WTC11 (cell line): ENCODE results near the gene PRUNE2. TPM values are rescaled to one million over a fixed set of nuclear protein-coding genes. Genes with fewer than 3 reads are reported as not detected.

Experiments
- ATAC-seq: fragments of 200-7000 bp; cut with Tn5 transposase; 2 replicates; pipeline ENCODE4 v1.10.0; 2021; ENCODE audit warnings: mild to moderate bottlenecking, moderate library complexity
- CTCF ChIA-PET: fragments of 300-600 bp; sonication (Branson Sonifier 250); formaldehyde crosslinking; loops from one replicate; lab custom pipeline; 2021; ENCODE audit warnings: antibody characterized with exemption; lab: Charles Lee
- POLR2A ChIA-PET: fragments of 350-600 bp; sonication (Branson Sonifier 250); formaldehyde crosslinking; loops from one replicate; lab custom pipeline; 2021; ENCODE audit warnings: antibody characterized with exemption; lab: Charles Lee
- DNase-seq: peaks from one replicate; pipeline ENCODE4 v3.0.0; 2021; ENCODE audit warnings: low spot score
- H3K27ac Mint-ChIP-seq: 2 replicates; pipeline ENCODE4 v1.8.0; 2021; ENCODE audit warnings: mixed read lengths
- H3K27me3 Mint-ChIP-seq: 2 replicates; pipeline ENCODE4 v1.8.0; 2021; ENCODE audit warnings: low read depth, mild to moderate bottlenecking, moderate library complexity, mixed read lengths
- H3K36me3 Mint-ChIP-seq: 2 replicates; pipeline ENCODE4 v1.8.0; 2021; ENCODE audit warnings: mixed read lengths
- H3K4me1 Mint-ChIP-seq: 2 replicates; pipeline ENCODE4 v1.8.0; 2022; ENCODE audit warnings: mixed read lengths
- H3K4me3 Mint-ChIP-seq: 2 replicates; pipeline ENCODE4 v1.8.0; 2021; ENCODE audit warnings: mild to moderate bottlenecking, moderate library complexity, mixed read lengths
- H3K9me3 Mint-ChIP-seq: 2 replicates; pipeline ENCODE4 v1.8.0; 2021; ENCODE audit warnings: mixed read lengths
- CBFB ChIP-seq: sonication (generic); formaldehyde crosslinking; IDR thresholded peaks from 2 replicates; pipeline ENCODE4 v1.8.1; 2022; ENCODE audit warnings: mild to moderate bottlenecking, low read depth, missing genetic modification reagents
- CREB1 ChIP-seq: sonication (generic); formaldehyde crosslinking; IDR thresholded peaks from 2 replicates; pipeline ENCODE4 v1.8.0; 2023; ENCODE audit warnings: mild to moderate bottlenecking, missing genetic modification reagents
- CTCF ChIP-seq: fragments of 200-600 bp; IDR thresholded peaks from 2 replicates; pipeline ENCODE4 v1.8.0; 2022; ENCODE audit warnings: antibody characterized with exemption
- ELF4 ChIP-seq: sonication (generic); formaldehyde crosslinking; IDR thresholded peaks from 2 replicates; pipeline ENCODE4 v1.8.1; 2022; ENCODE audit warnings: low read depth, mild to moderate bottlenecking, moderate library complexity, missing genetic modification reagents
- FOXJ3 ChIP-seq: sonication (generic); formaldehyde crosslinking; IDR thresholded peaks from 2 replicates; pipeline ENCODE4 v1.9.0; 2021; ENCODE audit warnings: missing genetic modification reagents, mild to moderate bottlenecking, borderline replicate concordance
- FOXK1 ChIP-seq: sonication (generic); formaldehyde crosslinking; IDR thresholded peaks from 2 replicates; pipeline ENCODE4 v1.8.0; 2022; ENCODE audit warnings: mild to moderate bottlenecking, moderate library complexity, missing genetic modification reagents
- GRHL2 ChIP-seq: fragments of 250-450 bp; sonication (Bioruptor Pico); IDR thresholded peaks from 2 replicates; pipeline ENCODE4 v1.8.0; 2022; ENCODE audit warnings: mild to moderate bottlenecking, moderate library complexity; ENCODE audit not compliant: insufficient replicate concordance, severe bottlenecking
- IRF1 ChIP-seq: sonication (generic); formaldehyde crosslinking; IDR thresholded peaks from 2 replicates; pipeline ENCODE4 v1.8.0; 2023; ENCODE audit warnings: missing genetic modification reagents
- MLX ChIP-seq: sonication (generic); formaldehyde crosslinking; IDR thresholded peaks from 2 replicates; pipeline ENCODE4 v1.8.1; 2023; ENCODE audit warnings: mild to moderate bottlenecking, missing genetic modification reagents, moderate library complexity
- NFATC4 ChIP-seq: fragments of 250-450 bp; sonication (Bioruptor Pico); IDR thresholded peaks from 2 replicates; pipeline ENCODE4 v1.9.0; 2021; ENCODE audit warnings: mild to moderate bottlenecking
- NFE2L1 ChIP-seq: sonication (generic); formaldehyde crosslinking; IDR thresholded peaks from 2 replicates; pipeline ENCODE4 v1.8.1; 2023; ENCODE audit warnings: missing genetic modification reagents
- NFYB ChIP-seq: sonication (generic); formaldehyde crosslinking; conservative IDR thresholded peaks from 2 replicates; pipeline ENCODE4 v1.8.0; 2022; ENCODE audit warnings: low read depth, missing genetic modification reagents
- NR2C2 ChIP-seq: sonication (generic); formaldehyde crosslinking; IDR thresholded peaks from 2 replicates; pipeline ENCODE4 v1.8.0; 2022; ENCODE audit warnings: mild to moderate bottlenecking, missing genetic modification reagents
- PRDM15 ChIP-seq: sonication (generic); formaldehyde crosslinking; IDR thresholded peaks from 2 replicates; pipeline ENCODE4 v1.8.0; 2022; ENCODE audit warnings: missing genetic modification reagents
- TCF7 ChIP-seq: sonication (generic); formaldehyde crosslinking; IDR thresholded peaks from 2 replicates; pipeline ENCODE4 v1.8.0; 2022; ENCODE audit warnings: mild to moderate bottlenecking, low read depth, missing genetic modification reagents, moderate library complexity
- TP53 ChIP-seq: sonication (generic); formaldehyde crosslinking; IDR thresholded peaks from 2 replicates; pipeline ENCODE4 v1.8.1; 2023; ENCODE audit warnings: mild to moderate bottlenecking, missing genetic modification reagents
- ZNF219 ChIP-seq: sonication (generic); formaldehyde crosslinking; IDR thresholded peaks from 2 replicates; pipeline ENCODE4 v1.8.0; 2023; ENCODE audit warnings: missing genetic modification reagents, mild to moderate bottlenecking, borderline replicate concordance
- ZNF396 ChIP-seq: fragments of 250-450 bp; sonication (Bioruptor Pico); IDR thresholded peaks from 2 replicates; pipeline ENCODE4 v1.8.0; 2021; ENCODE audit warnings: mild to moderate bottlenecking, moderate library complexity, borderline replicate concordance
- ZNF512 ChIP-seq: sonication (generic); formaldehyde crosslinking; IDR thresholded peaks from 2 replicates; pipeline ENCODE4 v1.8.1; 2022; ENCODE audit warnings: missing genetic modification reagents, borderline replicate concordance
- total RNA-seq: library from RNA; stranded (reverse); gene quantifications from 3 replicates; pipeline ENCODE4 v1.2.3, GENCODE V29; 2021

PRUNE2 gene
- total RNA-seq, 1 experiment from 2014 or later: 13.1 TPM

- ChIA-PET CTCF (interaction anchor here (0.7 to 1.4 kb wide), 3 partner anchors 17 to 172 kb away, joined by 3 read pairs; partner anchors contain the start of gene GCNT1), POLR2A (no interaction called here)
- ATAC-seq: peak; percentile 56
- DNase-seq: no peak
- peak overlapping the region; percentile 39 for H3K4me3 Mint-ChIP-seq
- peak overlapping the region; percentile 82 for H3K27ac Mint-ChIP-seq
- H3K9me3 Mint-ChIP-seq: peaks cover 14% of the 10 kb centered on the region
- peaks cover 7% of the 10 kb centered on the region; the same call in 1 of the 2 replicates for H3K27me3 Mint-ChIP-seq
- TF ChIP-seq FOXK1 (CRISPR knock-in tag) (no peak), MLX (no peak), ELF4 (no peak), ZNF219 (CRISPR knock-in tag) (no peak), TCF7 (CRISPR knock-in tag) (no peak), CREB1 (CRISPR knock-in tag) (no peak), NFE2L1 (CRISPR knock-in tag) (no peak), NFATC4 (no peak), CBFB (CRISPR knock-in tag) (no peak), NFYB (CRISPR knock-in tag) (no peak), CTCF (no peak), NR2C2 (CRISPR knock-in tag) (no peak), GRHL2 (CRISPR knock-in tag) (no peak), ZNF396 (CRISPR knock-in tag) (no peak), PRDM15 (CRISPR knock-in tag) (no peak), FOXJ3 (no peak), IRF1 (CRISPR knock-in tag) (no peak), ZNF512 (no peak), TP53 (CRISPR knock-in tag) (no peak)
- no peaks in the 10 kb centered on the region for H3K36me3 Mint-ChIP-seq
- peaks cover 46% of the 10 kb centered on the region for H3K4me1 Mint-ChIP-seq
Measured at GRCh38 chr9:76592091-76592973, 313.6 kb downstream of the PRUNE2 start.
